ENCODE data around the gene HSF5. TPM values are rescaled to one million over a fixed set of nuclear protein-coding genes. Genes with fewer than 3 reads are reported as not detected.

HSF5 gene
- total and polyA plus RNA-seq, 2 of the 4 experiments (the other 2 are of a cell fraction): not detected

DNA sequence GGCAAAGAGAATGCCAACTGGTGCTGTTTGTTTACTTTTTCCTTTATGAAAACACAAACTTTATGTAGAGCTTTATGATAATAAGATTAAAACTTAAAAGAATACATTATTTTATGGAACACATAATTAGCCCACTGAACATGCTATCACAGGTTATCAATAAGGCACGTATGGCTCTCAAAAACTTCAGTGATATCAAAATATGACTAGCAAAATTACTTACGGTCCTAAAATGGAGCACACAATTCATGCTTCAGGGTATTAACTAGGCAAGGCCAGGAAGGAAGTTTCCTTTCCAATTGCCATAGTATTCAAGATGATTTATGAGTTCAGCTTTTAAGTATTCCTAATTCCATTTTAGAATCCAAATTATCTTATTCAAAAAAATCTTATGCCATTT is 74.5 kb downstream of the HSF5 start:
- no peaks in the 10 kb centered on the region for H3K9me1 ChIP-seq (ENCODE audit: insufficient read depth, low read length)
- H3K14ac ChIP-seq (replicated peaks; ENCODE audit: low read depth, low read length): no peak overlapping the region
- intact Hi-C loops (cut with micrococcal nuclease) (no loop called here), dilution Hi-C loops (cut with HindIII; ENCODE audit: low sequenced_read_pairs, unreplicated experiment) (no loop called here), in situ Hi-C loops (cut with MboI; ENCODE audit: low sequenced_read_pairs) (no loop called here)
- H3K23ac ChIP-seq (ENCODE audit: low read depth, low read length): no peak overlapping the region
- H3K27ac ChIP-seq (ENCODE audit: insufficient read depth, low read length): no peak overlapping the region
- no peak overlapping the region for H2AFZ ChIP-seq (replicated peaks; ENCODE audit: low read length, poor library complexity)
- no peak overlapping the region for H4K8ac ChIP-seq (ENCODE audit: low read depth in 2 of 2, low read length in 2 of 2)
- H2BK5ac ChIP-seq (ENCODE audit: low read depth, low read length, poor library complexity, severe bottlenecking): no peak overlapping the region
- no peak overlapping the region for H3K9ac ChIP-seq (ENCODE audit: low read depth, low read length)
- no peak overlapping the region for H4K91ac ChIP-seq (ENCODE audit: insufficient read depth, low read depth, low read length)
- H3K56ac ChIP-seq (ENCODE audit: extremely low read depth, insufficient read depth, low read length): no peak overlapping the region
- no TSS peak for BruUV-seq (replicated peaks)
- no peak overlapping the region for H2BK20ac ChIP-seq (ENCODE audit: low read depth, low read length)
- H2AK5ac ChIP-seq (ENCODE audit: low read depth, low read length): no peak overlapping the region
- 60% methylated on average over 1 of the region's 2 CpGs; no CpG with 5 or more reads in 1 of the 2 experiments for WGBS, 2 experiments (ENCODE audit: extremely low coverage in 2 of 2, insufficient read length in 1 of 2)
- no peaks in the 10 kb centered on the region for H3K79me1 ChIP-seq (ENCODE audit: low read depth in 1 of 2, low read length in 2 of 2)
- ChIA-PET CTCF (no interaction called here), POLR2A (ENCODE audit: unreplicated experiment) (no interaction called here)
- H3K9me3 ChIP-seq (ENCODE audit: control insufficient read depth, insufficient read depth, low read length): no peaks in the 10 kb centered on the region
- no peak overlapping the region for H2BK15ac ChIP-seq (ENCODE audit: low read depth, low read length)
- DNase-seq (no peak), ATAC-seq (ENCODE audit: low read depth) (no peak)
- H3K4me2 ChIP-seq (ENCODE audit: low read depth, low read length): no peak overlapping the region
- H3K36me3 ChIP-seq (ENCODE audit: control insufficient read depth, insufficient read depth, low read length): no peaks in the 10 kb centered on the region
- no peak overlapping the region for H3K18ac ChIP-seq (ENCODE audit: low read depth, low read length)
- H4K5ac ChIP-seq (ENCODE audit: low read depth, low read length): no peak overlapping the region
- H2BK120ac ChIP-seq (ENCODE audit: low read depth, low read length): no peak overlapping the region
- TF ChIP-seq RAD21 (IDR thresholded peaks at IDR 0.05; ENCODE audit: low read length): no peak
- no peak for TF ChIP-seq RCOR1 (IDR thresholded peaks at IDR 0.05; ENCODE audit: insufficient replicate concordance, low read length)
- no peak for TF ChIP-seq MXI1 (IDR thresholded peaks at IDR 0.05; ENCODE audit: borderline replicate concordance, low read depth, low read length)
- no peak for TF ChIP-seq POLR2A (IDR thresholded peaks at IDR 0.05; ENCODE audit: low read depth, low read length)
- no peak overlapping the region for H2AK9ac ChIP-seq (replicated peaks; ENCODE audit: low read depth, low read length, poor library complexity)
- H3K27me3 ChIP-seq (ENCODE audit: control insufficient read depth, insufficient read depth, low read length): peaks cover 17% of the 10 kb centered on the region
- H3K4me3 ChIP-seq (ENCODE audit: insufficient read depth, low read depth, low read length): no peak overlapping the region
- H3K4ac ChIP-seq (ENCODE audit: low read depth, low read length): no peak overlapping the region
- H3K4me1 ChIP-seq (ENCODE audit: control insufficient read depth, insufficient read depth, low read length): no peaks in the 10 kb centered on the region
- no peaks in the 10 kb centered on the region for H4K20me1 ChIP-seq (ENCODE audit: insufficient read depth, low read length)

Measured in IMR-90 (cell line).